GM12878 (cell line): ENCODE measurements around the gene AJUBA. TPM values are rescaled to one million over a fixed set of nuclear protein-coding genes. Genes with fewer than 3 reads are reported as not detected.
"Not testable (repeated sequence)": the region's sequence is repeated elsewhere in the genome, so short reads cannot be mapped to it uniquely, and the experiment has no call there.

Source experiments
- ATAC-seq: fragments of 200-7000 bp; cut with Tn5 transposase; 3 replicates; pipeline ENCODE4 v1.9.1; 2020; ENCODE audit warnings: mild to moderate bottlenecking, moderate library complexity
- BruUV-seq: library from RNA; stranded (reverse); fragments of 400-500 nt; replicated peaks from 2 replicates; lab custom pipeline; 2021; lab: Mats Ljungman, UMichigan
- CTCF ChIA-PET: fragments of 300-600 bp; sonication (Branson Sonifier 250); formaldehyde crosslinking; extraction: SDS; loops from one replicate; lab custom pipeline; 2021; ENCODE audit warnings: inconsistent platforms; lab: Yijun Ruan, JAX
- POLR2A ChIA-PET: fragments of 350-600 bp; formaldehyde crosslinking; extraction: SDS; loops from one replicate; lab custom pipeline; 2021; ENCODE audit warnings: inconsistent platforms; lab: Charles Lee
- RAD21 ChIA-PET: fragments of 300-600 bp; sonication (Branson Sonifier 250); formaldehyde crosslinking; loops from one replicate; lab custom pipeline; 2023; ENCODE audit warnings: antibody characterized with exemption; ENCODE audit not compliant: unreplicated experiment; lab: Charles Lee
- SMC1A ChIA-PET: fragments of 300-600 bp; sonication (Branson Sonifier 250); formaldehyde crosslinking; loops from one replicate; lab custom pipeline; 2023; ENCODE audit not compliant: unreplicated experiment, uncharacterized antibody; lab: Charles Lee
- DNase-seq: peaks from one replicate; pipeline ENCODE4 v3.0.0-alpha.2; 2011; ENCODE audit warnings: low read depth, low spot score
- FAIRE-seq: peaks from 3 replicates; lab custom pipeline; 2011; peaks lifted over from hg19 to GRCh38; lab: Jason Lieb, UNC
- H2AFZ ChIP-seq: 2 replicates; pipeline ENCODE4 v1.6.0; 2011; ENCODE audit warnings: low read depth, low read length, control low read depth; ENCODE audit not compliant: control insufficient read depth
- H3K27ac ChIP-seq: 2 replicates; pipeline ENCODE4 v1.5.1; 2011; ENCODE audit warnings: control low read depth; ENCODE audit not compliant: control insufficient read depth, insufficient read depth
- H3K27me3 ChIP-seq, 2 experiments: replicated peaks in 1 of 2; 2 replicates each; pipeline versions ENCODE4 v1.6.0 to v1.6.1; 2011; ENCODE audit warnings: low read length in 1 of 2; ENCODE audit not compliant: control insufficient read depth in 2 of 2, insufficient read depth in 2 of 2
- H3K36me3 ChIP-seq, 2 experiments: 2 replicates each; pipeline ENCODE4 v1.5.1; 2011; ENCODE audit warnings: low read length in 1 of 2; ENCODE audit not compliant: control insufficient read depth in 2 of 2, insufficient read depth in 2 of 2
- H3K4me1 ChIP-seq: 2 replicates; pipeline ENCODE4 v1.6.1; 2011; ENCODE audit warnings: mild to moderate bottlenecking, low read length, moderate library complexity, mixed read lengths; ENCODE audit not compliant: control insufficient read depth, insufficient read depth
- H3K4me2 ChIP-seq: 2 replicates; pipeline ENCODE4 v1.6.0; 2011; ENCODE audit warnings: control low read depth; ENCODE audit not compliant: control insufficient read depth, insufficient read depth
- H3K4me3 ChIP-seq: fragments of 200-600 bp; sonication (generic); 2 replicates; pipeline ENCODE4 v1.5.1; 2016
- H3K79me2 ChIP-seq: 2 replicates; pipeline ENCODE4 v1.6.0; 2011; ENCODE audit warnings: low read length; ENCODE audit not compliant: control insufficient read depth, insufficient read depth
- H3K9ac ChIP-seq: 2 replicates; pipeline ENCODE4 v1.8.0; 2011; ENCODE audit warnings: low read length, control low read depth, mixed read lengths; ENCODE audit not compliant: control insufficient read depth, insufficient read depth
- H3K9me3 ChIP-seq: replicated peaks from 3 replicates; pipeline ENCODE4 v1.5.1; 2011; ENCODE audit warnings: mild to moderate bottlenecking, low read length; ENCODE audit not compliant: control insufficient read depth, insufficient read depth
- H4K20me1 ChIP-seq: 2 replicates; pipeline ENCODE4 v1.6.0; 2011; ENCODE audit not compliant: control insufficient read depth, insufficient read depth
- WGBS: methylation state at CpG from one replicate; pipeline ENCODE4 v1.1.6; 2016; ENCODE audit warnings: low lambda C conversion rate; ENCODE audit not compliant: insufficient replicate concordance, insufficient coverage; ENCODE audit errors: missing lambda C conversion rate; 5-methylcytosine and 5-hydroxymethylcytosine counted together
- in situ Hi-C: fragments of 300-500 bp; cut with MboI; formaldehyde crosslinking; loops from 9 replicates; pipeline ENCODE4 v1.14.3; 2018; ENCODE audit warnings: mixed read lengths
- intact Hi-C: fragments of 100-400 bp; cut with micrococcal nuclease; formaldehyde crosslinking; loops from one replicate; pipeline ENCODE4 v1.14.2; 2022; ENCODE audit not compliant: unreplicated experiment
- polyA plus RNA-seq, 11 experiments: library from polyadenylated mRNA; depleted of rRNA in 4 of 11; unstranded in 6 of 11; stranded (reverse) in 5 of 11; fragments of >200 nt; fragmentation: Nextera tagmentation in 4 of 11; fragmentation: Illumina TruSeq in 1 of 11; extraction: Ambion mirVana in 4 of 11; extraction: Trizol in 1 of 11; gene quantifications; 1 replicate in 1 of 11; 2 replicates in 10 of 11; pipeline versions ENCODE4 v1.2.1 to v1.2.3, GENCODE V29; 2011 to 2016; ENCODE audit warnings: inconsistent platforms in 2 of 11, missing spikeins in 2 of 11, low read depth in 1 of 11
- total RNA-seq, 4 experiments: library from RNA; depleted of rRNA in 3 of 4; stranded (reverse); fragments of >200 nt in 3 of 4; fragmentation: Illumina TruSeq in 1 of 4; extraction: Trizol in 1 of 4; gene quantifications; 2 replicates each; pipeline versions ENCODE4 v1.2.1 to v1.2.3, GENCODE V29; 2013 to 2021
- TF ChIP-seq, protein P1 (sequence below): fragments of 450-650 bp; IDR thresholded peaks from 2 replicates; pipeline ENCODE4 v1.6.1; 2017; ENCODE audit warnings: mild to moderate bottlenecking, low read depth, inconsistent platforms; ENCODE audit not compliant: poor library complexity, severe bottlenecking
- TF ChIP-seq, protein P2 (sequence below): fragments of 450-650 bp; IDR thresholded peaks from 2 replicates; pipeline ENCODE4 v1.6.1; 2016; ENCODE audit warnings: mild to moderate bottlenecking

The AJUBA gene
- total and polyA plus RNA-seq, 10 of the 15 experiments (the other 5 are each of a cell fraction or from before 2014, with no cell fraction given), result 0.03 to 18.1 (median 0.36) TPM; not detected in 1

DNA sequence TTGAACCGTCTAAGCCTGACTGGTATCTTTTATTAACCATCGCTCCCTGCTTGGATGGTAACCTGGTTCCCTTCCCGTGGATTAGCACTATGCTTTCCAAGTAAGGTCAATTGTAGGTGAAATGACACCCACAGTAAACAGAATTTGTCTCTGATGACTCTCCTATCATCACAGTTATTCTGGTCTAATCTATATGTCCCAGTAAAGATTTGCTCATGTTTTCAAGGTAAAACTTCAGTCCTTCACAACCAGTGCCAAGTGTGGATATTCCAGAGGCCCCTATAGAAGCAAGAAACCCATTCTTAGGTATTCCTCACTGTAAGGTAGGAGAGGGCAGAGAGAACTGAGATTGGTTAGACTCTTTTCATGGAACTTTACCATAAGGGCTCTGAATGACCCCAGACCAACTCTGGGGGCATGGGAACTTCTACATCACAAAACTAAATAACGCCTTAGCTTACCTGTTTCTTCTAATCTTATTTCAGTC lies 15.5 kb downstream of the AJUBA start (continued):
- TF ChIP-seq, protein P1, sequence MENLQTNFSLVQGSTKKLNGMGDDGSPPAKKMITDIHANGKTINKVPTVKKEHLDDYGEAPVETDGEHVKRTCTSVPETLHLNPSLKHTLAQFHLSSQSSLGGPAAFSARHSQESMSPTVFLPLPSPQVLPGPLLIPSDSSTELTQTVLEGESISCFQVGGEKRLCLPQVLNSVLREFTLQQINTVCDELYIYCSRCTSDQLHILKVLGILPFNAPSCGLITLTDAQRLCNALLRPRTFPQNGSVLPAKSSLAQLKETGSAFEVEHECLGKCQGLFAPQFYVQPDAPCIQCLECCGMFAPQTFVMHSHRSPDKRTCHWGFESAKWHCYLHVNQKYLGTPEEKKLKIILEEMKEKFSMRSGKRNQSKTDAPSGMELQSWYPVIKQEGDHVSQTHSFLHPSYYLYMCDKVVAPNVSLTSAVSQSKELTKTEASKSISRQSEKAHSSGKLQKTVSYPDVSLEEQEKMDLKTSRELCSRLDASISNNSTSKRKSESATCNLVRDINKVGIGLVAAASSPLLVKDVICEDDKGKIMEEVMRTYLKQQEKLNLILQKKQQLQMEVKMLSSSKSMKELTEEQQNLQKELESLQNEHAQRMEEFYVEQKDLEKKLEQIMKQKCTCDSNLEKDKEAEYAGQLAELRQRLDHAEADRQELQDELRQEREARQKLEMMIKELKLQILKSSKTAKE, result no peak
- TF ChIP-seq, protein P2, sequence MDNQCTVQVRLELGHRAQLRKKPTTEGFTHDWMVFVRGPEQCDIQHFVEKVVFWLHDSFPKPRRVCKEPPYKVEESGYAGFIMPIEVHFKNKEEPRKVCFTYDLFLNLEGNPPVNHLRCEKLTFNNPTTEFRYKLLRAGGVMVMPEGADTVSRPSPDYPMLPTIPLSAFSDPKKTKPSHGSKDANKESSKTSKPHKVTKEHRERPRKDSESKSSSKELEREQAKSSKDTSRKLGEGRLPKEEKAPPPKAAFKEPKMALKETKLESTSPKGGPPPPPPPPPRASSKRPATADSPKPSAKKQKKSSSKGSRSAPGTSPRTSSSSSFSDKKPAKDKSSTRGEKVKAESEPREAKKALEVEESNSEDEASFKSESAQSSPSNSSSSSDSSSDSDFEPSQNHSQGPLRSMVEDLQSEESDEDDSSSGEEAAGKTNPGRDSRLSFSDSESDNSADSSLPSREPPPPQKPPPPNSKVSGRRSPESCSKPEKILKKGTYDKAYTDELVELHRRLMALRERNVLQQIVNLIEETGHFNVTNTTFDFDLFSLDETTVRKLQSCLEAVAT, result no peak
- TF ChIP-seq, all 136 proteins: peak for 0

DNA sequence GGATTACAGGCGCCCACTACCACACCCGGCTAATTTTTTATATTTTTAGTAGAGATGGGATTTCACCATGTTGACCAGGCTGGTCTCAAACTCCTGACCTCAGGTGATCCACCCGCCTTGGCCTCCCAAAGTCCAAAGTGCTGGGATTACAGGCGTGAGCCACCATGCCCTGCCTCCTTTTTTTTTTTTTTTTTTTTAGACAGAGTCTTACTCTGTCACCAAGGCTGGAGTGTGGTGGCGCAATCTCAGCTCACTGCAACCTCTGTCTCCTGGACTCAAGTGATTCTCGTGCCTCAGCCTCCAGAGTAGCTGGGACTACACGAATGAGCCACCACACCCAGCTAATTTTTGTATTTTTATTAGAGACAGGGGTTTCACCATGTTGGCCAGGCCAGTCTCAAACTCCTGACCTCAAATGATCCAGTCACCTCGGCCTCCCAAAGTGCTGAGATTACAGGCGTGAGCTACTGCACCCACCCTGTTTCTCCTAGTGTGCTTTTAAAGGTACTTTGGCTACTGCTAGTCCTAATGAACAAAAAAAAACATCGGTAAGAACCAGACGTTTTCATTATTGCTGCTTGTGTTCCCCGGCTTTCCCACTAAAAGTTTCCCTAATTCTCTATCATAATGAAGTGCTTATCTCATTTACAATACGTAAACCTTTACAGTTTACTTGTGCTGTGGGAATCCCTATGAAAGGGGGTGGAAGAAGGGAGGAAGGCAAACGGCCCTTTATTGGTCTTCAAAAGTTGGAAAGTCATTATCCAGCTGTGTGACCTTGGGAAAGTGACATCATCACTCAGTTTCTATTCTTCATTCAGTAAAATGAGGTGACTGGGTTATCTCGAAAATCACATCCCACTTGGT lies 16.2 kb downstream of the AJUBA start:
- CTCF ChIA-PET, result interaction anchor here (13.2 kb wide), 1 partner anchor 19 kb away, joined by 370 read pairs; the partner anchor contains the start of gene AJUBA
- H2AFZ ChIP-seq, H4K20me1 ChIP-seq, H3K27me3 ChIP-seq, H3K4me3 ChIP-seq, H3K4me2 ChIP-seq, H3K27ac ChIP-seq, H3K9ac ChIP-seq, H3K4me1 ChIP-seq, BruUV-seq, intact Hi-C loops, in situ Hi-C loops, ATAC-seq, H3K9me3 ChIP-seq, H3K36me3 ChIP-seq, H3K79me2 ChIP-seq, FAIRE-seq, DNase-seq: not testable (repeated sequence)
- POLR2A ChIA-PET, result interaction anchor here (0.6 to 0.7 kb wide), 3 partner anchors 20 to 485 kb away, joined by 5 to 7 read pairs (median 6); no protein-coding TSS in a partner anchor
- RAD21 ChIA-PET, result interaction anchor here (1.4 kb wide), 1 partner anchor 9 kb away, joined by 3 read pairs; no protein-coding TSS in a partner anchor
- WGBS, result 41% methylated on average over 14 of the region's 15 CpGs
- SMC1A ChIA-PET, result interaction anchor here (1.2 kb wide), 1 partner anchor 20 kb away, joined by 3 read pairs; no protein-coding TSS in a partner anchor
